ENCODE results near the gene ACOXL.

GRCh38 chr2:110851531-110851930, 119.2 kb downstream of the ACOXL start:
- TF ChIP-seq CTCF (IDR thresholded peaks at IDR 0.05): no peak
- no peak for TF ChIP-seq POLR2A (IDR thresholded peaks at IDR 0.05)
- TF ChIP-seq EP300 (IDR thresholded peaks at IDR 0.05): no peak

Data from ovary (tissue), 3 donors.